Endothelial cell of umbilical vein (primary cell): ENCODE data around the gene TMEM128. TPM values are rescaled to one million over a fixed set of nuclear protein-coding genes. Genes with fewer than 3 reads are reported as not detected.

Experiments
- BruUV-seq: library from RNA; stranded (reverse); fragments of 400-500 nt; replicated peaks from 2 replicates; lab custom pipeline; 2021; lab: Mats Ljungman, UMichigan
- CTCF ChIA-PET: fragments of 300-600, 350-600 bp; sonication (Branson Sonifier 250); formaldehyde crosslinking; loops from one replicate; lab custom pipeline; 2021; ENCODE audit warnings: antibody characterized with exemption, inconsistent platforms; lab: Charles Lee
- POLR2A ChIA-PET: fragments of 300-600, 350-600 bp; sonication (Branson Sonifier 250); formaldehyde crosslinking; loops from one replicate; lab custom pipeline; 2021; ENCODE audit warnings: antibody characterized with exemption, inconsistent platforms; lab: Charles Lee
- DNase-seq: peaks from one replicate; pipeline ENCODE4 v3.0.0-alpha.2; 2011; ENCODE audit warnings: low read depth, low spot score
- FAIRE-seq: peaks from 2 replicates; lab custom pipeline; 2011; peaks lifted over from hg19 to GRCh38; lab: Jason Lieb, UNC
- H2AFZ ChIP-seq: 2 replicates; pipeline ENCODE4 v1.6.0; 2012; ENCODE audit warnings: low read depth, low read length, control low read depth, inconsistent platforms
- H3K27ac ChIP-seq: 2 replicates; pipeline ENCODE4 v1.5.1; 2011; ENCODE audit warnings: low read depth, mild to moderate bottlenecking, control low read depth, low read length, moderate library complexity; ENCODE audit not compliant: insufficient read depth
- H3K27me3 ChIP-seq, 2 experiments: 2 replicates each; pipeline versions ENCODE4 v1.6.0 to v1.6.1; 2011; ENCODE audit warnings: low read length in 2 of 2, mixed read lengths in 1 of 2; ENCODE audit not compliant: control insufficient read depth in 2 of 2, insufficient read depth in 2 of 2
- H3K36me3 ChIP-seq, 2 experiments: 2 replicates in 1 of 2; 3 replicates in 1 of 2; pipeline ENCODE4 v1.5.1; 2011; ENCODE audit warnings: low read length in 2 of 2, mild to moderate bottlenecking in 1 of 2, moderate library complexity in 1 of 2; ENCODE audit not compliant: control insufficient read depth in 2 of 2, insufficient read depth in 2 of 2; ENCODE audit errors: extremely low read depth in 1 of 2
- H3K4me1 ChIP-seq: 3 replicates; pipeline ENCODE4 v1.5.1; 2011; ENCODE audit warnings: mild to moderate bottlenecking, low read length; ENCODE audit not compliant: control insufficient read depth, insufficient read depth; ENCODE audit errors: extremely low read depth
- H3K4me2 ChIP-seq: 2 replicates; pipeline ENCODE4 v1.6.1; 2011; ENCODE audit warnings: low read length, control low read depth, mixed read lengths; ENCODE audit not compliant: insufficient read depth
- H3K4me3 ChIP-seq, 3 experiments: fragments of 200-600 bp in 1 of 3; sonication (generic), shearing (Covaris generic) in 1 of 3; replicated peaks in 1 of 3; 2 replicates each; pipeline ENCODE4 v1.5.1; 2011 to 2016; ENCODE audit warnings: control low read depth in 3 of 3, low read length in 3 of 3, mild to moderate bottlenecking in 2 of 3, inconsistent platforms in 1 of 3, low read depth in 1 of 3, moderate library complexity in 1 of 3; ENCODE audit not compliant: insufficient read depth in 1 of 3
- H3K79me2 ChIP-seq: 2 replicates; pipeline ENCODE4 v1.6.0; 2012; ENCODE audit warnings: low read length, inconsistent platforms; ENCODE audit not compliant: control insufficient read depth, insufficient read depth
- H3K9ac ChIP-seq: replicated peaks from 2 replicates; pipeline ENCODE3; 2011; ENCODE audit warnings: low read length, control low read depth; ENCODE audit not compliant: insufficient read depth; ENCODE audit errors: extremely low read depth
- H3K9me1 ChIP-seq: replicated peaks from 3 replicates; pipeline ENCODE4 v1.6.0; 2011; ENCODE audit warnings: mild to moderate bottlenecking, low read length; ENCODE audit not compliant: control insufficient read depth, insufficient read depth; ENCODE audit errors: extremely low read depth
- H3K9me3 ChIP-seq: replicated peaks from 2 replicates; pipeline ENCODE4 v1.5.1; 2012; ENCODE audit warnings: low read length, inconsistent platforms; ENCODE audit not compliant: control insufficient read depth, insufficient read depth
- H4K20me1 ChIP-seq: replicated peaks from 2 replicates; pipeline ENCODE3; 2011; ENCODE audit warnings: mild to moderate bottlenecking, low read length; ENCODE audit not compliant: control insufficient read depth, insufficient read depth; ENCODE audit errors: extremely low read depth
- EZH2 ChIP-seq: IDR thresholded peaks from 2 replicates; pipeline ENCODE4 v1.6.1; 2012; ENCODE audit warnings: borderline replicate concordance, low read depth, mild to moderate bottlenecking, moderate library complexity, low read length, inconsistent platforms; ENCODE audit not compliant: severe bottlenecking
- FOS ChIP-seq: IDR thresholded peaks from 2 replicates; pipeline ENCODE4 v1.6.1; 2011; ENCODE audit warnings: mild to moderate bottlenecking, low read length, moderate library complexity, borderline replicate concordance; ENCODE audit not compliant: insufficient read depth
- GATA2 ChIP-seq: IDR thresholded peaks from 2 replicates; pipeline ENCODE4 v1.7.0; 2011; ENCODE audit warnings: low read depth, mild to moderate bottlenecking, moderate library complexity, mixed read lengths, low read length; ENCODE audit not compliant: insufficient read length, insufficient read depth
- JUN ChIP-seq: IDR thresholded peaks from 2 replicates; pipeline ENCODE4 v1.6.1; 2011; ENCODE audit warnings: borderline replicate concordance, low read depth; ENCODE audit not compliant: insufficient read length, insufficient read depth
- MYC ChIP-seq: IDR thresholded peaks from one replicate; pipeline ENCODE4 v1.6.1; 2011; ENCODE audit warnings: mild to moderate bottlenecking, low read depth, low read length
- POLR2A ChIP-seq: IDR thresholded peaks from 2 replicates; pipeline ENCODE4 v1.6.1; 2012; ENCODE audit warnings: low read depth, mild to moderate bottlenecking, control low read depth, low read length
- POLR2AphosphoS5 ChIP-seq: IDR thresholded peaks from 2 replicates; pipeline ENCODE4 v1.6.1; 2012; ENCODE audit warnings: low read depth, mild to moderate bottlenecking, control low read depth, low read length, moderate library complexity; ENCODE audit not compliant: insufficient read depth
- dilution Hi-C: fragments of 300-500 bp; cut with MboI; formaldehyde crosslinking; loops from one replicate; pipeline ENCODE4 v1.15.0; 2019; ENCODE audit warnings: low sequenced_read_pairs; ENCODE audit not compliant: extremely low pct_ligation_motif_present
- intact Hi-C: fragments of 100-400 bp; cut with micrococcal nuclease; formaldehyde crosslinking; loops from one replicate; pipeline ENCODE4 v1.10.0; 2022
- polyA plus RNA-seq, 4 experiments: library from polyadenylated mRNA; depleted of rRNA in 3 of 4; stranded (reverse) in 3 of 4; unstranded in 1 of 4; fragments of >200 nt; gene quantifications; 2 replicates each; pipeline versions ENCODE4 v1.2.1 to v1.2.3, GENCODE V29; 2011 to 2012; ENCODE audit warnings: missing spikeins in 1 of 4
- total RNA-seq: library from RNA; stranded (reverse); gene quantifications from 2 replicates; pipeline ENCODE4 v1.2.3, GENCODE V29; 2021
- TF ChIP-seq, protein P1 (sequence below): IDR thresholded peaks from 2 replicates; pipeline ENCODE4 v1.6.1; 2011; ENCODE audit not compliant: insufficient read depth, insufficient read length
- TF ChIP-seq, protein P2 (sequence below), 2 donors: IDR thresholded peaks; 1 replicate in 1 of 2; 2 replicates in 1 of 2; pipeline ENCODE4 v1.5.1; 2011; ENCODE audit warnings: low read length in 2 of 2, mild to moderate bottlenecking in 2 of 2, moderate library complexity in 2 of 2, control low read depth in 1 of 2, inconsistent platforms in 1 of 2, low read depth in 1 of 2; ENCODE audit not compliant: insufficient read depth in 1 of 2; ENCODE audit errors: extremely low read depth in 1 of 2

TMEM128 gene
- total and polyA plus RNA-seq, 2 donors (not counting 3 experiments of a cell fraction or from before 2014, with no cell fraction given) = 11.5 to 23.8 TPM

DNA sequence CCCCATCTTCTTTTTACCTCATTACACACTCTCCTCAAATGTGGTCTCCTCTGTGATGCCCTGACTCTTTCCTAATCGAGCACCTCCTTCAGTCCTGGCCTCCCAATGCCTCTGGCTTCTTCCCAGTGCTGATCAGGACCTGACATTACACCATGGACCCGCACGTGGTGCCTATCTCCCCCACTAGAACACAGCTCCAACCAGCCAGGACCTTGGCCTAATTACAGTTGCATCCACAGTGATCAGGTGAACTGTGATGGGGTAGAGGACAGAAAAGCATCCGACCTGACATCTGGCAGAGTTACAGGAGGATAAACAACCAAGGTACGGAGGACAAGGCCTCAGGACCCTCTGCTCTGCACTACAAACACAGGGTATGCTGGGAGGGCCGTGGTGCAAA, 29.5 kb upstream of the TMEM128 start:
- Histone ChIP-seq H3K27me3 (no peaks in the 10 kb centered on the region), H4K20me1 (no peaks in the 10 kb centered on the region), H3K9ac (no peak overlapping the region), H2AFZ (no peak overlapping the region), H3K36me3 (peaks cover 21% of the 10 kb centered on the region in 2 experiments), H3K9me3 (no peaks in the 10 kb centered on the region), H3K4me3 (no peak overlapping the region), H3K79me2 (no peaks in the 10 kb centered on the region), H3K9me1 (no peaks in the 10 kb centered on the region), H3K27ac (no peak overlapping the region), H3K4me2 (no peak overlapping the region), H3K4me1 (no peaks in the 10 kb centered on the region)
- ChIA-PET POLR2A (no interaction called here), CTCF (interaction anchor here (1.1 kb wide), 1 partner anchor 17 kb away, joined by 3 read pairs; no protein-coding TSS in a partner anchor)
- dilution Hi-C loops = no loop called here
- intact Hi-C loops = no loop called here
- DNase-seq = no peak
- BruUV-seq = no TSS peak
- FAIRE-seq = no peak
- TF ChIP-seq, protein P1, sequence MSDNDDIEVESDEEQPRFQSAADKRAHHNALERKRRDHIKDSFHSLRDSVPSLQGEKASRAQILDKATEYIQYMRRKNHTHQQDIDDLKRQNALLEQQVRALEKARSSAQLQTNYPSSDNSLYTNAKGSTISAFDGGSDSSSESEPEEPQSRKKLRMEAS = no peak
- no peak for TF ChIP-seq POLR2AphosphoS5
- TF ChIP-seq, protein P2, sequence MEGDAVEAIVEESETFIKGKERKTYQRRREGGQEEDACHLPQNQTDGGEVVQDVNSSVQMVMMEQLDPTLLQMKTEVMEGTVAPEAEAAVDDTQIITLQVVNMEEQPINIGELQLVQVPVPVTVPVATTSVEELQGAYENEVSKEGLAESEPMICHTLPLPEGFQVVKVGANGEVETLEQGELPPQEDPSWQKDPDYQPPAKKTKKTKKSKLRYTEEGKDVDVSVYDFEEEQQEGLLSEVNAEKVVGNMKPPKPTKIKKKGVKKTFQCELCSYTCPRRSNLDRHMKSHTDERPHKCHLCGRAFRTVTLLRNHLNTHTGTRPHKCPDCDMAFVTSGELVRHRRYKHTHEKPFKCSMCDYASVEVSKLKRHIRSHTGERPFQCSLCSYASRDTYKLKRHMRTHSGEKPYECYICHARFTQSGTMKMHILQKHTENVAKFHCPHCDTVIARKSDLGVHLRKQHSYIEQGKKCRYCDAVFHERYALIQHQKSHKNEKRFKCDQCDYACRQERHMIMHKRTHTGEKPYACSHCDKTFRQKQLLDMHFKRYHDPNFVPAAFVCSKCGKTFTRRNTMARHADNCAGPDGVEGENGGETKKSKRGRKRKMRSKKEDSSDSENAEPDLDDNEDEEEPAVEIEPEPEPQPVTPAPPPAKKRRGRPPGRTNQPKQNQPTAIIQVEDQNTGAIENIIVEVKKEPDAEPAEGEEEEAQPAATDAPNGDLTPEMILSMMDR (IDR thresholded peaks at IDR 0.05; ENCODE audit: extremely low read depth in 1 of 2, insufficient read depth in 1 of 2, low read depth in 1 of 2, low read length in 2 of 2) = no peak
- no peak for TF ChIP-seq POLR2A
- no peak for TF ChIP-seq GATA2
- TF ChIP-seq MYC = no peak
- TF ChIP-seq FOS = no peak
- no peak for TF ChIP-seq EZH2
- TF ChIP-seq JUN = no peak
